ENCODE results near the gene P2RX7.

DNA sequence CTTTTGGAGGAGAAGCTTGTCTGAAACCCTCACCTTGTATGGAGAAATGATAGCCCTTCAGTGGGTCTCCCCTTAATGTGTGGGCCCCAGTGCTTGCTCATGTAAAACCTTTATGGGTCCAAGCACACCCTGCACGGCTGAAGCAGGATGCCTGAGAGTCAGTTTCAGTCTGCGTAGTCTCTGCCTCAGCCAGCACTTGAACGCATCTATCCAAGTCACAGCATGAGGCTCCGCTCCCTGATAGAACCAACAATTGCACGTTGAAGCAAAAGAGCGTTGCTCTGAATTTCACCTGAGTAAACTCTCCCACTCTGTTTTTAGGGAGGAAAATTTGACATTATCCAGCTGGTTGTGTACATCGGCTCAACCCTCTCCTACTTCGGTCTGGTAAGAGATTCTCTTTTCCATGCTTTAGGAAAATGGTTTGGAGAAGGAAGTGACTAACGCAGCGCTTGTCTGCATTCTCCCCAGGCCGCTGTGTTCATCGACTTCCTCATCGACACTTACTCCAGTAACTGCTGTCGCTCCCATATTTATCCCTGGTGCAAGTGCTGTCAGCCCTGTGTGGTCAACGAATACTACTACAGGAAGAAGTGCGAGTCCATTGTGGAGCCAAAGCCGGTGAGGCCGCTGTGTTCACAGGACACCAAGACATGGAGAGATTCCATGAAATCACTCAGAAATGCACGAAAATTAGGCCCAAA lies 44.3 kb downstream of the P2RX7 start:
- TF ChIP-seq, protein P1, sequence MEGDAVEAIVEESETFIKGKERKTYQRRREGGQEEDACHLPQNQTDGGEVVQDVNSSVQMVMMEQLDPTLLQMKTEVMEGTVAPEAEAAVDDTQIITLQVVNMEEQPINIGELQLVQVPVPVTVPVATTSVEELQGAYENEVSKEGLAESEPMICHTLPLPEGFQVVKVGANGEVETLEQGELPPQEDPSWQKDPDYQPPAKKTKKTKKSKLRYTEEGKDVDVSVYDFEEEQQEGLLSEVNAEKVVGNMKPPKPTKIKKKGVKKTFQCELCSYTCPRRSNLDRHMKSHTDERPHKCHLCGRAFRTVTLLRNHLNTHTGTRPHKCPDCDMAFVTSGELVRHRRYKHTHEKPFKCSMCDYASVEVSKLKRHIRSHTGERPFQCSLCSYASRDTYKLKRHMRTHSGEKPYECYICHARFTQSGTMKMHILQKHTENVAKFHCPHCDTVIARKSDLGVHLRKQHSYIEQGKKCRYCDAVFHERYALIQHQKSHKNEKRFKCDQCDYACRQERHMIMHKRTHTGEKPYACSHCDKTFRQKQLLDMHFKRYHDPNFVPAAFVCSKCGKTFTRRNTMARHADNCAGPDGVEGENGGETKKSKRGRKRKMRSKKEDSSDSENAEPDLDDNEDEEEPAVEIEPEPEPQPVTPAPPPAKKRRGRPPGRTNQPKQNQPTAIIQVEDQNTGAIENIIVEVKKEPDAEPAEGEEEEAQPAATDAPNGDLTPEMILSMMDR (IDR thresholded peaks at IDR 0.05; ENCODE audit: insufficient read depth, low read length) = no peak
- TF ChIP-seq POLR2AphosphoS5 (IDR thresholded peaks at IDR 0.05; ENCODE audit: low read depth) = no peak

All from HL-60 (cell line).